Common myeloid progenitor, CD34-positive (primary cell): ENCODE measurements around the gene PPM1L.

Source experiments
- CTCF ChIA-PET: fragments of 350-600 bp; sonication (Branson Sonifier 250); formaldehyde crosslinking; loops from one replicate; lab custom pipeline; 2021; ENCODE audit warnings: antibody characterized with exemption; lab: Charles Lee
- POLR2A ChIA-PET: fragments of 350-600 bp; sonication (Branson Sonifier 250); formaldehyde crosslinking; loops from one replicate; lab custom pipeline; 2021; ENCODE audit warnings: antibody characterized with exemption; lab: Charles Lee
- DNase-seq, 3 donors: peaks; one replicate each; pipeline versions ENCODE4 v3.0.0 to v3.0.0-alpha.2; 2013
- H3K27ac ChIP-seq, 2 experiments: 1 replicate in 1 of 2; 2 replicates in 1 of 2; pipeline ENCODE4 v1.7.0; 2013; ENCODE audit warnings: inconsistent platforms in 2 of 2, low read length in 2 of 2, mild to moderate bottlenecking in 2 of 2, low read depth in 1 of 2, moderate library complexity in 1 of 2; ENCODE audit not compliant: severe bottlenecking in 2 of 2, insufficient read depth in 1 of 2, poor library complexity in 1 of 2
- H3K27me3 ChIP-seq, 5 experiments: replicated peaks in 2 of 5; 1 replicate in 3 of 5; 2 replicates in 2 of 5; pipeline versions ENCODE4 v1.6.1 to v1.7.0; 2013; ENCODE audit warnings: low read length in 4 of 5, mild to moderate bottlenecking in 2 of 5, moderate library complexity in 2 of 5, inconsistent platforms in 1 of 5; ENCODE audit not compliant: insufficient read depth in 5 of 5, control insufficient read depth in 4 of 5
- H3K36me3 ChIP-seq, 4 experiments: 1 replicate in 2 of 4; 2 replicates in 2 of 4; pipeline versions ENCODE4 v1.6.1 to v1.7.0; 2013; ENCODE audit warnings: low read length in 3 of 4, control low read depth in 1 of 4, mild to moderate bottlenecking in 1 of 4; ENCODE audit not compliant: control insufficient read depth in 4 of 4, insufficient read depth in 4 of 4
- H3K4me1 ChIP-seq, 4 experiments: 1 replicate in 3 of 4; 2 replicates in 1 of 4; pipeline versions ENCODE4 v1.6.1 to v1.7.1; 2013; ENCODE audit warnings: low read length in 3 of 4, mild to moderate bottlenecking in 3 of 4, control low read depth in 1 of 4, inconsistent platforms in 1 of 4, moderate library complexity in 1 of 4; ENCODE audit not compliant: control insufficient read depth in 4 of 4, insufficient read depth in 4 of 4; ENCODE audit errors: control extremely low read depth in 1 of 4
- H3K4me3 ChIP-seq, 7 experiments: 1 replicate in 4 of 7; 2 replicates in 3 of 7; pipeline versions ENCODE4 v1.5.1 to v1.7.0; 2013; ENCODE audit warnings: mild to moderate bottlenecking in 7 of 7, low read length in 6 of 7, moderate library complexity in 6 of 7, inconsistent platforms in 2 of 7, low read depth in 2 of 7, control low read depth in 1 of 7; ENCODE audit not compliant: insufficient read depth in 4 of 7, control insufficient read depth in 1 of 7; ENCODE audit errors: extremely low read depth in 1 of 7
- H3K9me3 ChIP-seq, 5 experiments: 1 replicate in 4 of 5; 2 replicates in 1 of 5; pipeline versions ENCODE4 v1.6.1 to v1.7.1; 2013; ENCODE audit warnings: low read length in 4 of 5, mild to moderate bottlenecking in 2 of 5, inconsistent platforms in 1 of 5, low read depth in 1 of 5, moderate library complexity in 1 of 5; ENCODE audit not compliant: control insufficient read depth in 4 of 5, insufficient read depth in 2 of 5; ENCODE audit errors: control extremely low read depth in 1 of 5
- whole genome bisulfite sequencing: methylation state at CpG from one replicate; pipeline ENCODE4 v1.1.5; 2013; ENCODE audit not compliant: insufficient coverage; 5-methylcytosine and 5-hydroxymethylcytosine counted together

PPM1L gene

GRCh38 chr3:160840590-160840989, 84.6 kb downstream of the PPM1L start:
- DNase-seq = no peak
- Histone ChIP-seq H3K27me3 (no peaks in the 10 kb centered on the region), H3K27ac (no peak overlapping the region), H3K4me1 (peaks cover 19 to 29% (median 26%) of the 10 kb centered on the region in 4 experiments), H3K4me3 (no peak overlapping the region), H3K36me3 (no peaks in the 10 kb centered on the region), H3K9me3 (no peaks in the 10 kb centered on the region)
- WGBS = 100% methylated on average over 2 of the region's 2 CpGs
- ChIA-PET POLR2A (no interaction called here), CTCF (interaction anchor here (2.0 kb wide), 1 partner anchor 9 kb away, joined by 4 read pairs; no protein-coding TSS in a partner anchor)

GRCh38 chr3:160841455-160841854, 85.4 kb downstream of the PPM1L start:
- WGBS = 100% methylated on average over 1 of the region's 1 CpG

DNA sequence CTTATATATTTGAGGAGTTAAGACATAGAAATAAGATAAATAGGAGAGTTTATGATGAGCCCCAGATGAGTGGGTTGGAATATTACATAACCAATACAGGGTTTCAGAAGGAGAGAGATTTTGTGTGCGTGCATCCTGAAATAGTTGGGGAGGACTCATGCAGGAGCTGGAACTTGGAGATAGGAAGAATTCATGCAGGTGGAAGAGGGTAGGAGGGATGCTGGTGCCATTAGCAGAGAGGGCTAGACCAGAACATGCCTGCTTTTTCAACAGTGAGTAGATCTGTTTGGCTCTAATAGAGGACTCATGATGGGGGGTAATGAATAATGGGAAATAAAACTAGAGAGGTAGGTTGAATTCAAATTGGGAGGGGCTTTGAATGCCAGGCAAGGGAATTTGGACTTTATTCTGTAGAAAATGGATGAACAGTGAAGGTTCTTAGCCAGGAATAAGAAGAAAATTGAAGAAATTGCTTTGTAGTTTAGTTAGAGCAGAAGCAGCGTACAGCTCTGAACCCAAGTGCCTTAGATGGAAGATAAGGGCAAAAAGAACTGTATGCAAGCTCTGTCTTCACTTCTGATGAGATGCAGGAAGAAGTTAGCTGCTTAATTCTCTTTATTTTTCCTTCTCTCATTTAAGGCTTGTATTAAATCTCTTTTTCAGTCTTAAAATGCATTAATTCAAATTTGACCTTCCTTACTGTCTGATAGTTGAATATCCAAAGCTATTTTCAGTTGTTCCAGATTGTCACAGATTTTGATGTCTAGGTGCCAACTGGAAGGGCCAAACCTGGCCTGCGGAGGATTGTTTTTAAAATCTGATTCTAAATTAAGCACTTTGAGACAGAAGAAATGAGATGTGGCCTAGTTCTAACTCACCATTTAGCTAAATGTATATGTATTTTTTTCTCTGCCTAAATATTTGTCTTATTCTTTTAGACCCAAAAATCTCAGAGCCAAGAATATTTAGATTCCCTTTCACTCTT, 86.3 kb downstream of the PPM1L start:
- Histone ChIP-seq H3K4me3 (no peak overlapping the region), H3K9me3 (no peaks in the 10 kb centered on the region), H3K27me3 (no peaks in the 10 kb centered on the region), H3K36me3 (no peaks in the 10 kb centered on the region), H3K27ac (no peak overlapping the region), H3K4me1 (peaks cover 7 to 15% (median 12%) of the 10 kb centered on the region in 4 experiments)
- ChIA-PET POLR2A (no interaction called here), CTCF (interaction anchor here (2.0 kb wide), 1 partner anchor 11 kb away, joined by 4 read pairs; no protein-coding TSS in a partner anchor)
- no peak for DNase-seq
- WGBS = 100% methylated on average over 2 of the region's 3 CpGs

More at GRCh38 chr3:160841455-160841854, 85.4 kb downstream of the PPM1L start:
- POLR2A ChIA-PET = no interaction called here
- Histone ChIP-seq H3K27ac (no peak overlapping the region), H3K4me3 (no peak overlapping the region), H3K27me3 (no peaks in the 10 kb centered on the region), H3K36me3 (no peaks in the 10 kb centered on the region), H3K4me1 (peaks cover 15 to 24% (median 19%) of the 10 kb centered on the region in 4 experiments), H3K9me3 (no peaks in the 10 kb centered on the region)
- CTCF ChIA-PET = interaction anchor here (2.0 kb wide), 1 partner anchor 10 kb away, joined by 4 read pairs; no protein-coding TSS in a partner anchor
- no peak for DNase-seq

GRCh38 chr3:160851629-160852210, 95.7 kb downstream of the PPM1L start:
- 100% methylated on average over 3 of the region's 8 CpGs for WGBS
- no peaks in the 10 kb centered on the region for H3K4me1 ChIP-seq
- no peak overlapping the region for H3K4me3 ChIP-seq
- peaks cover 0 to 7% (median 2%) of the 10 kb centered on the region in 5 experiments for H3K9me3 ChIP-seq
- no peaks in the 10 kb centered on the region for H3K27me3 ChIP-seq
- ChIA-PET CTCF (no interaction called here), POLR2A (no interaction called here)
- no peak for DNase-seq
- no peak overlapping the region for H3K27ac ChIP-seq
- no peaks in the 10 kb centered on the region for H3K36me3 ChIP-seq

- ChIA-PET POLR2A (no interaction called here), CTCF (no interaction called here)
- H3K27ac ChIP-seq = no peak overlapping the region
- no peaks in the 10 kb centered on the region for H3K36me3 ChIP-seq
- no peaks in the 10 kb centered on the region for H3K4me1 ChIP-seq
- peaks cover 0 to 7% (median 2%) of the 10 kb centered on the region in 5 experiments for H3K9me3 ChIP-seq
- no peak overlapping the region for H3K4me3 ChIP-seq
- DNase-seq = peak in 1 of 3 donors; percentile 21
- H3K27me3 ChIP-seq = no peaks in the 10 kb centered on the region
- 68% methylated on average over 2 of the region's 2 CpGs for WGBS
Observed at GRCh38 chr3:160852856-160853255, 96.8 kb downstream of the PPM1L start.

- ChIA-PET POLR2A (no interaction called here), CTCF (no interaction called here)
- no peak for DNase-seq
- no peaks in the 10 kb centered on the region for H3K36me3 ChIP-seq
- no peaks in the 10 kb centered on the region for H3K4me1 ChIP-seq
- H3K27ac ChIP-seq = no peak overlapping the region
- no peaks in the 10 kb centered on the region for H3K27me3 ChIP-seq
- 100% methylated on average over 1 of the region's 2 CpGs for WGBS
- H3K4me3 ChIP-seq = no peak overlapping the region
- peaks cover 0 to 7% (median 2%) of the 10 kb centered on the region in 5 experiments for H3K9me3 ChIP-seq
Observed at GRCh38 chr3:160856450-160856849, 100.4 kb downstream of the PPM1L start.
